Measurements from ENCODE around the gene PLEKHD1. TPM values are rescaled to one million over a fixed set of nuclear protein-coding genes. Genes with fewer than 3 reads are reported as not detected.

PLEKHD1 gene
- total and polyA plus RNA-seq, 2 donors (not counting 1 experiment from before 2014, with no cell fraction given), result 0.12 TPM

DNA sequence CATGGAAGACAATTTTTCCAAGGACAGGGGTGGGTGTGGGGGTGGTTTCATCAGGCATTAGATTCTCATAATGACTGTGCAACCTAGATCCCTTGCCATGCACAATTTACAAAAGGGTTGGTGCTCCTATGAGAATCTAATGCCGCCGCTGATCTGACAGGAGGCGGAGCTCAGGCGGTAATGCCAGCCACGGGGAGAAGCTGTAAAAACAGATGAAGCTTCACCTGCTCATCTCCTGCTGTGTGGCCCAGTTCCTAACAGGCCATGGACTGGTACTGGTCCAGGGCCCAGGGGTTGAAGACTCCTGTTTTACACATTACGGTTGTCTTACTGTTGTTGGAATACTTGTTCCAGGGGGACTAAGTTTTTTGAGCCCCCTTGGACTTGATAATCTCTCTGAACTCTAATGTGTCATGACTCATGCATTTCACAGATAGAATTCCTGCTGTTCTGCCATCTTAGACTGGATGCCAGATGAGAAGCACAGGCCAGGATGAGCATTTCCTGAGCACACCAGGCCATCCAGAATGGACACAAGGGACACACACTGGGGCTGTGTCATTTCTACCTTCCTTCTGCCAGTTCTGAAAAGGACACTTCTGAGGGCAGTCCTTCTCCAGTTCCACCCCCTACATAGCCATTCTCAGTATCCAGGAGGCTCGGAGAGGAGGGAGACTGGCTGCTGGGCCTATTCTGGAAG, 5.8 kb downstream of the PLEKHD1 start:
- Histone ChIP-seq H3K36me3 (replicated peaks in 1 of 2; ENCODE audit: control extremely low read depth in 1 of 2, control insufficient read depth in 1 of 2, extremely low read depth in 1 of 2, insufficient read depth in 2 of 2, low read length in 1 of 2) (no peaks in the 10 kb centered on the region), H3K9ac (ENCODE audit: low read length) (no peak overlapping the region), H3K9me3 (ENCODE audit: control extremely low read depth in 1 of 3, control insufficient read depth in 2 of 3, insufficient read depth in 1 of 3, low read length in 2 of 3) (no peaks in the 10 kb centered on the region), H3K4me2 (replicated peaks; ENCODE audit: low read depth, low read length, poor library complexity, severe bottlenecking) (no peak overlapping the region), H3K4me1 (ENCODE audit: control insufficient read depth in 2 of 2, insufficient read depth in 2 of 2, low read length in 2 of 2) (no peaks in the 10 kb centered on the region), H2AFZ (ENCODE audit: insufficient read depth, low read depth, low read length, poor library complexity, severe bottlenecking) (no peak overlapping the region), H3K4me3 (ENCODE audit: control extremely low read depth in 1 of 5, extremely low read depth in 1 of 5, insufficient read depth in 1 of 5, low read depth in 2 of 5, low read length in 4 of 5) (no peak overlapping the region), H3K27ac (ENCODE audit: low read length in 2 of 2) (no peak overlapping the region), H4K20me1 (ENCODE audit: control insufficient read depth, insufficient read depth, low read length, poor library complexity, severe bottlenecking) (no peaks in the 10 kb centered on the region), H3K79me2 (ENCODE audit: control insufficient read depth, insufficient read depth, low read length) (no peaks in the 10 kb centered on the region), H3K27me3 (replicated peaks in 1 of 4; ENCODE audit: control extremely low read depth in 1 of 4, control insufficient read depth in 3 of 4, insufficient read depth in 4 of 4, low read length in 3 of 4) (peaks cover 0 to 29% (median 10%) of the 10 kb centered on the region in 4 experiments)
- Mint-ChIP-seq H3K4me3 (no peak overlapping the region), H3K27ac (no peak overlapping the region), H3K9me3 (ENCODE audit: insufficient read depth) (no peaks in the 10 kb centered on the region), H3K4me1 (peaks cover 3% of the 10 kb centered on the region), H3K27me3 (peaks cover 56% of the 10 kb centered on the region)
- intact Hi-C loops (cut with micrococcal nuclease), result no loop called here
- ATAC-seq (ENCODE audit: low read depth), result no peak
- no peak for DNase-seq
- 81% methylated on average over 5 of the region's 7 CpGs for WGBS (ENCODE audit: insufficient coverage)
- POLR2A ChIA-PET, result no interaction called here
- CTCF ChIA-PET, result no interaction called here
- TF ChIP-seq, protein P1, sequence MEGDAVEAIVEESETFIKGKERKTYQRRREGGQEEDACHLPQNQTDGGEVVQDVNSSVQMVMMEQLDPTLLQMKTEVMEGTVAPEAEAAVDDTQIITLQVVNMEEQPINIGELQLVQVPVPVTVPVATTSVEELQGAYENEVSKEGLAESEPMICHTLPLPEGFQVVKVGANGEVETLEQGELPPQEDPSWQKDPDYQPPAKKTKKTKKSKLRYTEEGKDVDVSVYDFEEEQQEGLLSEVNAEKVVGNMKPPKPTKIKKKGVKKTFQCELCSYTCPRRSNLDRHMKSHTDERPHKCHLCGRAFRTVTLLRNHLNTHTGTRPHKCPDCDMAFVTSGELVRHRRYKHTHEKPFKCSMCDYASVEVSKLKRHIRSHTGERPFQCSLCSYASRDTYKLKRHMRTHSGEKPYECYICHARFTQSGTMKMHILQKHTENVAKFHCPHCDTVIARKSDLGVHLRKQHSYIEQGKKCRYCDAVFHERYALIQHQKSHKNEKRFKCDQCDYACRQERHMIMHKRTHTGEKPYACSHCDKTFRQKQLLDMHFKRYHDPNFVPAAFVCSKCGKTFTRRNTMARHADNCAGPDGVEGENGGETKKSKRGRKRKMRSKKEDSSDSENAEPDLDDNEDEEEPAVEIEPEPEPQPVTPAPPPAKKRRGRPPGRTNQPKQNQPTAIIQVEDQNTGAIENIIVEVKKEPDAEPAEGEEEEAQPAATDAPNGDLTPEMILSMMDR (IDR thresholded peaks at IDR 0.05), result no peak
- TF ChIP-seq EZH2 (IDR thresholded peaks at IDR 0.05; ENCODE audit: borderline replicate concordance, insufficient read depth, low read depth, low read length, poor library complexity, severe bottlenecking), result no peak

DNA sequence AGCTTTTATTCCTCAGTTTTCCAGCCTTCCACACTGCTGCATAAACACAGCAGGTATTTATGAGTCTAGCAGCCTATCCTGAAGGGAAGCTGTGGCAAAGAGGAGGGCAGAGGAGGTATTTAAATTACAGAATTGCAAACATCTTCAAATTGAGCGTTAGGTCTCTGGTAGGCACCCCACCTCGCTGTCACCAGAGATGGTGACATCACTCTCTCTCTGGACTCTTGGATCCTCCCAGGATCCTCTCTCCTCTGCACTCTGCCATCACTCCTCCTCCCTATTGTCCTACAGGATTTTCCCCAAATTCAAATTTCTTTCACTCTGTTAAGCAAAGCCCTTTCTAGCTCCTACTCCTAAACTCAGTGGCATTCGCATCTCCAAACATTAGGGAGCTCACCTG, 6.7 kb downstream of the PLEKHD1 start:
- H3K79me2 ChIP-seq (ENCODE audit: control insufficient read depth, insufficient read depth, low read length), result no peaks in the 10 kb centered on the region
- intact Hi-C loops (cut with micrococcal nuclease), result no loop called here
- POLR2A ChIA-PET, result no interaction called here
- Mint-ChIP-seq H3K4me3 (no peak overlapping the region), H3K4me1 (peaks cover under 1% of the 10 kb centered on the region), H3K27me3 (peaks cover 55% of the 10 kb centered on the region), H3K27ac (no peak overlapping the region), H3K9me3 (ENCODE audit: insufficient read depth) (no peaks in the 10 kb centered on the region)
- DNase-seq, result no peak
- ATAC-seq (ENCODE audit: low read depth), result no peak
- no peaks in the 10 kb centered on the region for H3K36me3 ChIP-seq (replicated peaks in 1 of 2; ENCODE audit: control extremely low read depth in 1 of 2, control insufficient read depth in 1 of 2, extremely low read depth in 1 of 2, insufficient read depth in 2 of 2, low read length in 1 of 2)
- no peak overlapping the region for H3K9ac ChIP-seq (ENCODE audit: low read length)
- no peak overlapping the region for H3K27ac ChIP-seq (ENCODE audit: low read length in 2 of 2)
- TF ChIP-seq, protein P1 (IDR thresholded peaks at IDR 0.05), result no peak
- 94% methylated on average over 2 of the region's 3 CpGs for WGBS (ENCODE audit: insufficient coverage)
- CTCF ChIA-PET, result no interaction called here
- no peaks in the 10 kb centered on the region for H3K9me3 ChIP-seq (ENCODE audit: control extremely low read depth in 1 of 3, control insufficient read depth in 2 of 3, insufficient read depth in 1 of 3, low read length in 2 of 3)
- H4K20me1 ChIP-seq (ENCODE audit: control insufficient read depth, insufficient read depth, low read length, poor library complexity, severe bottlenecking), result no peaks in the 10 kb centered on the region
- H3K4me1 ChIP-seq (ENCODE audit: control insufficient read depth in 2 of 2, insufficient read depth in 2 of 2, low read length in 2 of 2), result no peaks in the 10 kb centered on the region
- no peak overlapping the region for H3K4me2 ChIP-seq (replicated peaks; ENCODE audit: low read depth, low read length, poor library complexity, severe bottlenecking)
- H3K4me3 ChIP-seq (ENCODE audit: control extremely low read depth in 1 of 5, extremely low read depth in 1 of 5, insufficient read depth in 1 of 5, low read depth in 2 of 5, low read length in 4 of 5), result no peak overlapping the region
- peaks cover 0 to 26% (median 5%) of the 10 kb centered on the region in 4 experiments for H3K27me3 ChIP-seq (replicated peaks in 1 of 4; ENCODE audit: control extremely low read depth in 1 of 4, control insufficient read depth in 3 of 4, insufficient read depth in 4 of 4, low read length in 3 of 4)
- H2AFZ ChIP-seq (ENCODE audit: insufficient read depth, low read depth, low read length, poor library complexity, severe bottlenecking), result no peak overlapping the region

Measured in B cell (primary cell).